Mesenchymal stem cell (in vitro differentiated cells and primary cell): Measurements from ENCODE around the gene PVR.
"Not testable (repeated sequence)": the region's sequence is repeated elsewhere in the genome, so short reads cannot be mapped to it uniquely, and the experiment has no call there.

Experiments used
- DNase-seq: peaks from one replicate; pipeline ENCODE4 v3.0.0-alpha.2; 2013
- H2AFZ ChIP-seq: one replicate; pipeline ENCODE4 v1.6.1; 2013; ENCODE audit warnings: low read depth, mild to moderate bottlenecking, control low read depth, inconsistent platforms, low read length, moderate library complexity
- H2AK5ac ChIP-seq: 2 replicates; pipeline ENCODE4 v1.6.1; 2013; ENCODE audit warnings: low read length, moderate library complexity, mild to moderate bottlenecking, inconsistent platforms; ENCODE audit not compliant: severe bottlenecking
- H2BK120ac ChIP-seq: one replicate; pipeline ENCODE4 v1.6.1; 2013; ENCODE audit warnings: low read depth, mild to moderate bottlenecking, inconsistent platforms, low read length, moderate library complexity
- H2BK12ac ChIP-seq, 2 experiments: one replicate each; pipeline ENCODE4 v1.6.1; 2013; ENCODE audit warnings: inconsistent platforms in 2 of 2, low read length in 2 of 2, mild to moderate bottlenecking in 2 of 2, moderate library complexity in 2 of 2, control low read depth in 1 of 2
- H2BK15ac ChIP-seq: one replicate; pipeline ENCODE4 v1.6.1; 2013; ENCODE audit warnings: mild to moderate bottlenecking, low read depth, inconsistent platforms; ENCODE audit not compliant: poor library complexity, severe bottlenecking
- H2BK5ac ChIP-seq: 2 replicates; pipeline ENCODE4 v1.6.1; 2013; ENCODE audit warnings: low read depth, mild to moderate bottlenecking, low read length, control low read depth, inconsistent platforms; ENCODE audit not compliant: poor library complexity, severe bottlenecking
- H3K14ac ChIP-seq, 2 experiments: one replicate each; pipeline ENCODE4 v1.6.1; 2013; ENCODE audit warnings: inconsistent platforms in 2 of 2, low read length in 2 of 2, control low read depth in 1 of 2, mild to moderate bottlenecking in 1 of 2, moderate library complexity in 1 of 2
- H3K18ac ChIP-seq, 2 experiments: one replicate each; pipeline ENCODE4 v1.6.1; 2013; ENCODE audit warnings: inconsistent platforms in 2 of 2, low read length in 2 of 2, control low read depth in 1 of 2, low read depth in 1 of 2, mild to moderate bottlenecking in 1 of 2
- H3K23ac ChIP-seq, 2 experiments: one replicate each; pipeline ENCODE4 v1.6.1; 2013; ENCODE audit warnings: inconsistent platforms in 2 of 2, low read length in 2 of 2, mild to moderate bottlenecking in 2 of 2, moderate library complexity in 2 of 2, control low read depth in 1 of 2
- H3K27ac ChIP-seq: 2 replicates; pipeline ENCODE4 v1.5.1; 2013; ENCODE audit warnings: mild to moderate bottlenecking, moderate library complexity, low read length, control low read depth, inconsistent platforms; ENCODE audit not compliant: poor library complexity, severe bottlenecking
- H3K27me3 ChIP-seq, 2 experiments: 2 replicates each; pipeline versions ENCODE4 v1.6.1 to v1.7.0; 2013; ENCODE audit warnings: low read length in 2 of 2, mild to moderate bottlenecking in 2 of 2, moderate library complexity in 2 of 2, control low read depth in 1 of 2, inconsistent platforms in 1 of 2; ENCODE audit not compliant: control insufficient read depth in 1 of 2, insufficient read depth in 1 of 2
- H3K36me3 ChIP-seq, 2 experiments: 2 replicates each; pipeline versions ENCODE4 v1.6.1 to v1.7.0; 2013; ENCODE audit warnings: low read length in 2 of 2, control low read depth in 1 of 2, inconsistent platforms in 1 of 2, low read depth in 1 of 2, mild to moderate bottlenecking in 1 of 2; ENCODE audit not compliant: insufficient read depth in 2 of 2, control insufficient read depth in 1 of 2
- H3K4ac ChIP-seq, 2 experiments: one replicate each; pipeline ENCODE4 v1.6.1; 2013; ENCODE audit warnings: inconsistent platforms in 2 of 2, low read length in 2 of 2, mild to moderate bottlenecking in 2 of 2, moderate library complexity in 2 of 2, control low read depth in 1 of 2, low read depth in 1 of 2
- H3K4me1 ChIP-seq: 2 replicates; pipeline ENCODE4 v1.6.1; 2013; ENCODE audit warnings: low read depth, low read length, control low read depth; ENCODE audit not compliant: control insufficient read depth, insufficient read depth
- H3K4me2 ChIP-seq: 2 replicates; pipeline ENCODE4 v1.6.1; 2013; ENCODE audit warnings: low read length, mild to moderate bottlenecking, inconsistent platforms; ENCODE audit not compliant: poor library complexity, severe bottlenecking
- H3K4me3 ChIP-seq, 2 experiments: 2 replicates each; pipeline versions ENCODE4 v1.5.1 to v1.7.0; 2013; ENCODE audit warnings: low read length in 2 of 2, mild to moderate bottlenecking in 2 of 2, control low read depth in 1 of 2, low read depth in 1 of 2; ENCODE audit not compliant: insufficient read depth in 1 of 2
- H3K79me1 ChIP-seq: replicated peaks from 2 replicates; pipeline ENCODE4 v1.6.1; 2013; ENCODE audit warnings: mild to moderate bottlenecking, control low read depth, low read length, inconsistent platforms; ENCODE audit not compliant: poor library complexity, severe bottlenecking
- H3K9ac ChIP-seq: 2 replicates; pipeline ENCODE4 v1.7.0; 2013; ENCODE audit warnings: mild to moderate bottlenecking, low read length, moderate library complexity
- H3K9me3 ChIP-seq: 2 replicates; pipeline ENCODE4 v1.7.0; 2013; ENCODE audit warnings: mild to moderate bottlenecking, low read length; ENCODE audit not compliant: control insufficient read depth
- H4K8ac ChIP-seq: one replicate; pipeline ENCODE4 v1.6.1; 2013; ENCODE audit warnings: inconsistent platforms, mild to moderate bottlenecking, low read length, moderate library complexity
- H4K91ac ChIP-seq: one replicate; pipeline ENCODE4 v1.6.1; 2013; ENCODE audit warnings: mild to moderate bottlenecking, low read length, inconsistent platforms
- WGBS: methylation state at CpG from one replicate; pipeline ENCODE4 v1.1.7; 2013; ENCODE audit warnings: mixed read lengths; 5-methylcytosine and 5-hydroxymethylcytosine counted together

PVR gene

DNA sequence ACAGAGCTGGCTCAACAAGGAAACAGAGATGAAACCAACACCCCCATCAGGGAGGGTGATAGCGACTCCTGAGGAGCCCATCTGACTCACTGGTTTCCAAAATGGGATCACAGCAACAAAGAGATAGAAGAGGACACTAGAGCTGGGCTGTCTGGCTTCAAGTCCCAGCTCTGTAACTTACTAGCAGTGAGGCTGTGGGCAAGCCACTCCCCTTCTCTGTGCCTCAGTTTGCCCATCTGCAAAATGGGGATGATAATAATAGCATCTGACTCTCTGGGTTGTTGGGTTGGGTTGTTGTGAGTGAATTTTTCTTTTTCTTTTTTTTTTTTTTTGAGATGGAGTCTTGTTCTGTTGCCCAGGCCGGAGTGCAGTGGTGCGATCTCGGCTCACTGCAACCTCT, 16.1 kb upstream of the PVR start:
- no peak overlapping the region for H3K27ac ChIP-seq
- H3K27me3 ChIP-seq: no peaks in the 10 kb centered on the region
- no peak overlapping the region for H3K4me2 ChIP-seq
- 93% methylated on average over 3 of the region's 4 CpGs for WGBS
- no peak overlapping the region for H4K91ac ChIP-seq
- H2BK5ac ChIP-seq: no peak overlapping the region
- no peak overlapping the region for H3K9ac ChIP-seq
- peaks cover 0 to 16% of the 10 kb centered on the region in 2 experiments for H3K36me3 ChIP-seq
- peaks cover 22% of the 10 kb centered on the region for H3K4me1 ChIP-seq
- no peak overlapping the region for H3K14ac ChIP-seq
- H3K79me1 ChIP-seq: no peaks in the 10 kb centered on the region
- H2AK5ac ChIP-seq: peak overlapping the region; percentile 69
- H3K18ac ChIP-seq: no peak overlapping the region
- H2BK12ac ChIP-seq: no peak overlapping the region
- no peak overlapping the region for H2BK120ac ChIP-seq
- DNase-seq: no peak
- no peak overlapping the region for H3K23ac ChIP-seq
- H4K8ac ChIP-seq: no peak overlapping the region
- no peak overlapping the region for H3K4me3 ChIP-seq
- no peak overlapping the region for H3K4ac ChIP-seq
- H2BK15ac ChIP-seq: no peak overlapping the region
- H2AFZ ChIP-seq: no peak overlapping the region
- H3K9me3 ChIP-seq: no peaks in the 10 kb centered on the region

DNA sequence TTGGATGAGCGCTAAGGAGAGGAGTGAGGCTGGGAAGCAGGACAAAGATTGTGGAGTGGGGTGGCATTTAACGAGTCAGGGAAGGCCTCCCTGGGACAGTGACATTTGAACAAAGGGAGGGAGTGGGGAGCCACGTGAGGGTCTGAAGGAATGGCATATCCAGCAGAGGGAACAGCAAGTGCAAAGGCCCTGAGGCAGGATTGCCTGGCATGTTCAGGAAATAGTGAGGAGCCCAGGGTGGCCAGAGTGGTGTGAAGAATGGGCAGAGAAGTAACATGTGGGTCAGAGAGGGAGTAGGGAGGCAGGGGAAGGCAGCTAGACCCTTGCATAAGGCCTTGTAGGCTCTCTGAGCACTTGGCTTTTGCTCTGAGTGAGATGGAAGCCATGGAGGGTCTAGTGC, 14.9 kb upstream of the PVR start:
- no peak overlapping the region for H2AFZ ChIP-seq

DNA sequence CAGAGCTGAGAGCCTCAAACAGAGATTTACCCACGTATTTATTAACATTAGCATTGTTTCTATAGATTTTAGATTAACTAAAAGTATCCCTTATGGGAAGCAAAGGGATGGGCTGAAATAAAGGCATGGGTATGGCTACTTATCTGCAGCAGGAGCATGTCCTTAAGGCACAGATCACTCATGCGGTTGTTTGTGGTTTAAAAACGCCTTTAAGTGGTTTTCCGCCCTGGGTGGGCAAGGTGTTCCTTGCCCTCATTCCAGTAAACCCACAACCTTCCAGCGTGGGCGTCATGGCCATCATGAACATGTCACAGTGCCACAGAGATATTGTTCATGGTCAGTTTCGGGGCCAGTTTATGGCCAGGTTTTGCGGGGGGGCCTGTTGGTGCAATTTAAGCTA, 12.1 kb upstream of the PVR start:
- not testable (repeated sequence) for H4K91ac ChIP-seq, H2BK15ac ChIP-seq, H3K79me1 ChIP-seq, H3K23ac ChIP-seq, H2BK5ac ChIP-seq, H4K8ac ChIP-seq, H3K4ac ChIP-seq, H3K4me3 ChIP-seq, DNase-seq, H2BK12ac ChIP-seq, H3K18ac ChIP-seq, H2AFZ ChIP-seq, H2BK120ac ChIP-seq, H3K9me3 ChIP-seq, H3K9ac ChIP-seq, H3K27me3 ChIP-seq, H3K27ac ChIP-seq, H3K4me2 ChIP-seq, H2AK5ac ChIP-seq
- peaks cover 0 to 14% of the 10 kb centered on the region in 2 experiments for H3K36me3 ChIP-seq
- peak overlapping the region in 1 of 2 experiments; percentile 45 for H3K14ac ChIP-seq
- peaks cover 16% of the 10 kb centered on the region for H3K4me1 ChIP-seq
- 89% methylated on average over 7 of the region's 8 CpGs for WGBS

More for the DNA sequence above, 14.9 kb upstream of the PVR start:
- no peak for DNase-seq
- no peak overlapping the region for H3K14ac ChIP-seq
- peaks cover 0 to 8% of the 10 kb centered on the region in 2 experiments for H3K27me3 ChIP-seq
- H3K4ac ChIP-seq: no peak overlapping the region
- peak overlapping the region; percentile 36 for H2AK5ac ChIP-seq
- H4K8ac ChIP-seq: no peak overlapping the region
- H2BK5ac ChIP-seq: no peak overlapping the region
- H2BK15ac ChIP-seq: no peak overlapping the region
- H4K91ac ChIP-seq: no peak overlapping the region
- no peak overlapping the region for H3K9ac ChIP-seq
- no peak overlapping the region for H3K4me3 ChIP-seq
- H2BK120ac ChIP-seq: no peak overlapping the region
- H3K4me2 ChIP-seq: no peak overlapping the region
- H2BK12ac ChIP-seq: no peak overlapping the region
- no peak overlapping the region for H3K27ac ChIP-seq
- no peak overlapping the region for H3K23ac ChIP-seq
- H3K4me1 ChIP-seq: peaks cover 14% of the 10 kb centered on the region
- WGBS: 78% methylated on average over 3 of the region's 3 CpGs
- H3K18ac ChIP-seq: no peak overlapping the region
- H3K36me3 ChIP-seq: peaks cover 0 to 16% of the 10 kb centered on the region in 2 experiments
- no peaks in the 10 kb centered on the region for H3K9me3 ChIP-seq
- no peaks in the 10 kb centered on the region for H3K79me1 ChIP-seq

DNA sequence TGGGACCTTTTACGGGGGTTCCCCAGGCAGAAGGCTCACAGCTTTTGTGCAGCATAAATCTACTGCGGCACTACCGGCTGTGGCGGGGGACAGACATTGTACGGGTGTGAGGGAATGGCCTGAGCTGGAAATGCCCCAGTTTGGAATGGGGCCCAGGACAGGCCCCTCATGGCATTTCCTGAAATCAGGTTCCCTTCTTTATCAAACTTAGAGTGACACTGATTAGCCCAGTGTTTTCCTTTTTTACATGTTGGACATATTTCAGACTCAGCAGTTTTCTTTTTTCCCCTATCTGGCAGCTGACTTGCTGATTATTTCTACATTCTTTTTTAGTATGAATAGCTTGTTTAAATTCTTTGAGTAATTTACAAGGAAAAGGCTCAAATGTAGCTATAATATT, 9.7 kb upstream of the PVR start:
- not testable (repeated sequence) for H2BK120ac ChIP-seq, H4K8ac ChIP-seq, H3K36me3 ChIP-seq, H3K4me3 ChIP-seq, H2AK5ac ChIP-seq, H2BK5ac ChIP-seq, H3K23ac ChIP-seq, H3K27me3 ChIP-seq, DNase-seq, H2BK12ac ChIP-seq, H3K4ac ChIP-seq, H2AFZ ChIP-seq, H3K18ac ChIP-seq, H3K27ac ChIP-seq, H3K9ac ChIP-seq, H2BK15ac ChIP-seq, H4K91ac ChIP-seq, H3K9me3 ChIP-seq, H3K79me1 ChIP-seq, H3K4me2 ChIP-seq, H3K14ac ChIP-seq
- H3K4me1 ChIP-seq: peaks cover 12% of the 10 kb centered on the region
- WGBS: 72% methylated on average over 5 of the region's 5 CpGs
